Measurements from ENCODE around the gene NECAB2. TPM values are rescaled to one million over a fixed set of nuclear protein-coding genes. Genes with fewer than 3 reads are reported as not detected.

The NECAB2 gene
- total RNA-seq, 1 donor from 2014 or later = 0.40 TPM

GRCh38 chr16:83968306-83968851 lies 335 bp downstream of the NECAB2 start:
- Mint-ChIP-seq H3K36me3 (ENCODE audit: low read depth) (no peaks in the 10 kb centered on the region), H3K4me3 (ENCODE audit: unreplicated experiment) (peak overlapping the region; percentile 60), H3K4me1 (ENCODE audit: low read depth) (peaks cover 3% of the 10 kb centered on the region), H3K27ac (ENCODE audit: unreplicated experiment) (no peak overlapping the region), H3K27me3 (ENCODE audit: low read depth) (peaks cover 2% of the 10 kb centered on the region), H3K9me3 (ENCODE audit: low read depth) (no peaks in the 10 kb centered on the region)
- no peak for DNase-seq (ENCODE audit: low spot score)
- TF ChIP-seq CTCF (IDR thresholded peaks at IDR 0.05) = no peak

GRCh38 chr16:83968891-83969649 lies 1.0 kb downstream of the NECAB2 start:
- Mint-ChIP-seq H3K27me3 (ENCODE audit: low read depth) (peaks cover 2% of the 10 kb centered on the region), H3K4me1 (ENCODE audit: low read depth) (peaks cover 3% of the 10 kb centered on the region), H3K4me3 (ENCODE audit: unreplicated experiment) (peak overlapping the region; percentile 58), H3K27ac (ENCODE audit: unreplicated experiment) (no peak overlapping the region), H3K9me3 (ENCODE audit: low read depth) (no peaks in the 10 kb centered on the region), H3K36me3 (ENCODE audit: low read depth) (no peaks in the 10 kb centered on the region)
- no peak for DNase-seq (ENCODE audit: low spot score)
- no peak for TF ChIP-seq CTCF (IDR thresholded peaks at IDR 0.05)

DNA sequence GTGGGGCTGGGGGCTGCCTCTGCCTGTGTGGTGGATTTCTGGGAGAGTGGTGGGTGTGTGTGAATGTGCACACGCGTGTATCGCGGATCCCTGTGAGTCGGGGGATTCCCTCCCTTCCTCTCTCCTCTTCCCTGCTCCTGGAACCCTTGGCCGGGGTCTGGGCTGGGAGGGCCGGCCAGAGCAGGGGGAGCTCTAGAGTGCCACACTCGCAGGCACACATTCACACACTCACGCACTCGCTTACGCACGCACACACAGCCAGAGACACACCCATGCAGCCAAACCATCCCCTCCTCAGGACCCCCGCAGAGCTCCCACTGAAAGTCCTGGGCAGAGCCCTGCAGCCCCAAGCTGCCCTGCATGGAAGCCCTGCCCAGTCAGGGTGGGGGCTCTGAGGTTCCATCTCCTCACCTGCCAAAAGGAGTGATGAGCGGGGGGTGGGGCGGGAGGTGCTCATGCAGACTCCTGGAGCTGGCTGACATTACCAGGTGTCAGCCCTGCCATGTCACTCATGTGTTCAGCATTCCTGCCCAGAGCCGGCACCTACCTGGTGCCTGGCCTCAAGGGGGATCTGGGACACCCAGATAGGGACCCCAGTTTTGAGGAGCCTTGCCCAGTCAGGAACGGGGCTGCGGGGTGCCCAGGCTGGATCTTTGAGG lies 1.9 kb downstream of the NECAB2 start:
- Mint-ChIP-seq H3K27me3 (ENCODE audit: low read depth) (peaks cover 2% of the 10 kb centered on the region), H3K9me3 (ENCODE audit: low read depth) (no peaks in the 10 kb centered on the region), H3K36me3 (ENCODE audit: low read depth) (no peaks in the 10 kb centered on the region), H3K4me3 (ENCODE audit: unreplicated experiment) (peak overlapping the region; percentile 22), H3K27ac (ENCODE audit: unreplicated experiment) (no peak overlapping the region), H3K4me1 (ENCODE audit: low read depth) (peaks cover 3% of the 10 kb centered on the region)
- TF ChIP-seq CTCF (IDR thresholded peaks at IDR 0.05) = no peak
- peak; percentile 66 for DNase-seq (ENCODE audit: low spot score)

- Mint-ChIP-seq H3K4me1 (ENCODE audit: low read depth) (peaks cover 3% of the 10 kb centered on the region), H3K27ac (ENCODE audit: unreplicated experiment) (no peak overlapping the region)
These were observed 2.4 kb downstream of the NECAB2 start for GRCh38 chr16:83970430-83970815.

More at GRCh38 chr16:83970430-83970815, 2.4 kb downstream of the NECAB2 start:
- TF ChIP-seq CTCF (IDR thresholded peaks at IDR 0.05) = no peak
- Mint-ChIP-seq H3K4me3 (ENCODE audit: unreplicated experiment) (no peak overlapping the region), H3K27me3 (ENCODE audit: low read depth) (peaks cover 2% of the 10 kb centered on the region), H3K36me3 (ENCODE audit: low read depth) (no peaks in the 10 kb centered on the region), H3K9me3 (ENCODE audit: low read depth) (no peaks in the 10 kb centered on the region)
- peak; percentile 59 for DNase-seq (ENCODE audit: low spot score)

Data from chondrocyte (in vitro differentiated cells).